ENCODE results near the gene ANKHD1.
"Not testable (repeated sequence)": the region's sequence is repeated elsewhere in the genome, so short reads cannot be mapped to it uniquely, and the experiment has no call there.

The ANKHD1 gene

GRCh38 chr5:140381351-140381750 is 20.3 kb upstream of the ANKHD1 start:
- no peak for DNase-seq

- DNase-seq = no peak
These were observed 19.7 kb upstream of the ANKHD1 start for GRCh38 chr5:140381972-140382371.

GRCh38 chr5:140382866-140383265 is 18.8 kb upstream of the ANKHD1 start:
- no peak for DNase-seq

GRCh38 chr5:140383300-140383699 is 18.3 kb upstream of the ANKHD1 start:
- no peak for DNase-seq

GRCh38 chr5:140388052-140388451 is 13.6 kb upstream of the ANKHD1 start:
- DNase-seq = no peak

GRCh38 chr5:140391312-140391711 is 10.3 kb upstream of the ANKHD1 start:
- peak; percentile 50 to 52 for DNase-seq

GRCh38 chr5:140391732-140392131 is 9.9 kb upstream of the ANKHD1 start:
- no peak for DNase-seq

- DNase-seq = no peak
These were observed 7.9 kb upstream of the ANKHD1 start for GRCh38 chr5:140393738-140394137.

- DNase-seq = no peak
These were observed 3.2 kb upstream of the ANKHD1 start for GRCh38 chr5:140398379-140398811.

GRCh38 chr5:140399979-140400729 is 1.5 kb upstream of the ANKHD1 start:
- no peak for DNase-seq

GRCh38 chr5:140400730-140401361 is 787 bp upstream of the ANKHD1 start:
- peak; percentile 92 for DNase-seq

- peak; percentile 51 to 68 for DNase-seq
These were observed 833 bp downstream of the ANKHD1 start for GRCh38 chr5:140402258-140403074.

GRCh38 chr5:140403613-140404012 is 2.0 kb downstream of the ANKHD1 start:
- no peak for DNase-seq

- no peak for DNase-seq
These were observed 7.2 kb downstream of the ANKHD1 start for GRCh38 chr5:140408750-140409241.

GRCh38 chr5:140413230-140413629 is 11.6 kb downstream of the ANKHD1 start:
- DNase-seq = no peak

GRCh38 chr5:140417235-140417634 is 15.6 kb downstream of the ANKHD1 start:
- no peak for DNase-seq

GRCh38 chr5:140418862-140419520 is 17.4 kb downstream of the ANKHD1 start:
- no peak for DNase-seq

- peak in 1 of 2 donors; percentile 12 for DNase-seq
These were observed 18.6 kb downstream of the ANKHD1 start for GRCh38 chr5:140420226-140420570.

- no peak for DNase-seq
These were observed 19.2 kb downstream of the ANKHD1 start for GRCh38 chr5:140420665-140421361.

GRCh38 chr5:140421375-140421774 is 19.7 kb downstream of the ANKHD1 start:
- DNase-seq = not testable (repeated sequence)

GRCh38 chr5:140423609-140424008 is 22.0 kb downstream of the ANKHD1 start:
- DNase-seq = no peak

- no peak for DNase-seq
These were observed 22.5 kb downstream of the ANKHD1 start for GRCh38 chr5:140424135-140424534.

Data from inflammatory macrophage treated with lipopolysaccharide for 1 hour (primary cell).